Superior temporal gyrus (tissue), 1 donor: ENCODE data around the gene ADAMTS4.

ENCODE experiments used
- DNase-seq: peaks from one replicate; pipeline ENCODE4 v3.0.0-alpha.2; 2016; ENCODE audit errors: extremely low spot score

The ADAMTS4 gene

DNA sequence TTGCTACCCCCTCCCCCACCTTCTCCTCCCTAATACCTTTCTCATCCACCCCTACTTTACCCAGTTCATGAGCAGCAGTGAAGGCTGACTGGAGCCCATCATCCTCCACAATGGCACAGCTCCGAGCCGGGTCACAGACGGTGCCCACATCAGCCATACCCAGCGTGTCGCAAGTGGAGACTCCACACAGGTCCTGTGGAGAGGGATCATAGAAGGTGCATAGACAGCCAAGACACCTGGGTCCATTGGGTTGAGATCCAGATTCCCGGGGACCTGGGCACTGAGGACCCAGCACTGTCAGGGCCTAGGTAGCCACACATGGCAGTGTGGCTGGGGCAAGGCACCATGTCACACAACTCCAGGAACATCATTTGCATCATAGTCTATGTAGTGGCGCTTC, 2.7 kb downstream of the ADAMTS4 start:
- DNase-seq: no peak

DNA sequence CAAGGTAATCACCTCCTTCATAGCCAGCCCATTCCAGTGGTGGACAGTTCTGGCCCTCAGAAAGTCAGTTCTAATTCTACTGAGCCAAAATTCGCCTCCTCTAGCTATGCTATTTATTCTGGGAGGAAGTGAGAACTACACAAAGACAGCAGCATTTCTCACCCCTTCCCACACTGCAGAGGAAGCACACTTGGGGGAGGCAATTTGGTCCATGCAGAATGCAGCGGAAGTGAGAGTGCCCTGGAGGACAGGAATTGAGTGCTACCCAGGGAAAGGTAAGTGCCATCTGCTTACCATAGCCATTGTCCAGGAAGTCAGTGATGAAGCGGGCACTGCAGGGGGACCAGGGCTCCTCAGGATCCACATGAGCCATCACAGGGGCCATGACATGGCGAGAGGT, 3.7 kb downstream of the ADAMTS4 start:
- DNase-seq: peak; percentile 57

GRCh38 chr1:161193561-161194235, 5.2 kb downstream of the ADAMTS4 start:
- peak; percentile 89 for DNase-seq

DNA sequence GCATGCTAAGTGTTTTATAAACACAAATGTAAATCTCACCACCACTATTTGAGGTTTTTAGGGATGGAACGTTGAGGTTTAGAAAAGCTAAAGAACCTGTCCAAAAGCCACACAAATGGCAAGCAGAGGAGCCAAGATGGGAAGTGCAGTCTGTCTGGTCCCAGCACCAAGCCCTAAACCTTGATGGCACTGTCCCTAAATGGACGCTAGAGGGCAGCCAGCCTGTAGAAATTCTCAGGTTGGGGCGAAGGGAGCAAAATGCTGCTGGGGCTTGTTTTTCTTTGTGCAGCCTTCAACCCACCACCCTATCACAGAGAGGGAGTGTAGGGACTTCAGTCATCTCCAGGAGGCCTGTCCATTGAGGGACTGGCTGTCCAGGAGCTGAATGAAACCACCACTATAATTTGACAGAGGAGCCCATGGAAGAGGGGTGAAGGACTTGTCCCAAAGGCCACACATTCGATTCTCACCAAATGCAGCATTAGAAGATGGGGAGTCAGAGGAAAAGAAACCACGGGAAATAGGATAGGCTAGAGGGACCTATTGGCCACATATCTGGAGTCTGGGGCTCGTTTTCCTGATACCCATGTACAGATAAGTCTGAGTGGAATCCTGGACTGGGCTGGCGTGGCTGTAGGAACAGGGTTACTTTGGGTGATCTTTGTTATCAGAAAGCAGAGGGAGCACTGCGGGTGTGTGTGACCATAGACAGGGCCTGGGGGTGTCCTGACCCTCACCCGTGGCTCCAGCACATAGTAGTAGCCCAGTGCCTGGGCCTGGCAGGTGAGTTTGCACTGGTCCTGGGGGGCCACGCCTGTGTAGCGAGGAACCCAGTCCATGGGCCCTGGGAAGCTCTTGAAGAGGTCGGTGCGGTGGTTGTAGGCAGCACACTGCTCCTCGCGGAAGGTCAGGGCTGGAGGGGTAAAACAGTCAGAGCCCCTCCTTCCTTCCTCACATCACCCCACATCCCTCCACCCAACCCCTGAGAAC, 6.1 kb downstream of the ADAMTS4 start:
- DNase-seq: peak; percentile 91

- DNase-seq: no peak
Observed at GRCh38 chr1:161191971-161192370, 6.9 kb downstream of the ADAMTS4 start.

DNA sequence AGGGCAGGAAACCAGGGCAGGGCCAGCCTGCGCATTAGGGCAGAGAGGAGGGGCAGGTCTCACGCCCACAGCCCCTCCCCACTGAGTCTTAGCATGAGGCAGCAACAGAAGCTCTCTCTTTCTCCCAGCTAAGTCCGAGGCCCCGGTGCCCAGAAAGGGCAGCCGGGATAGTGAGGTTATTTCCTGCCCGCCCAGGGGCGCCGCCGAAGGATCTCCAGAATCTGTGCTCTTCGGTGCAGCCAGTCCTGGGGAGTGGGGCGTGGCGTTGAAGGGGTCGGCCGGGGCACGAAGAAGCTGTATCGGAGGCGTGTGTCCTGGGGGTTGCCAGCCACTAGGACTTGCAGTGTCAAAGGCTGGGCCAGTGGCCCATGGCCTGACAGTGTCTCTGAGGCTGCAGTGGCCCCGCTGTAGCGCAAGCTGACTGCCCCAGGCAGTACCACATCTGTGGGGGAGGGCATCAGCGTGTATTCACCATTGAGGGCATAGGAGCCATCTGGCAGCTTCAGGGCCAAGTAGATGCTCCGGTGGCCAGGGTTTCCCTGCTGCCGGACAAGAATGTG, 7.8 kb downstream of the ADAMTS4 start:
- DNase-seq: peak; percentile 57

GRCh38 chr1:161189036-161189435, 9.8 kb downstream of the ADAMTS4 start:
- DNase-seq: no peak

DNA sequence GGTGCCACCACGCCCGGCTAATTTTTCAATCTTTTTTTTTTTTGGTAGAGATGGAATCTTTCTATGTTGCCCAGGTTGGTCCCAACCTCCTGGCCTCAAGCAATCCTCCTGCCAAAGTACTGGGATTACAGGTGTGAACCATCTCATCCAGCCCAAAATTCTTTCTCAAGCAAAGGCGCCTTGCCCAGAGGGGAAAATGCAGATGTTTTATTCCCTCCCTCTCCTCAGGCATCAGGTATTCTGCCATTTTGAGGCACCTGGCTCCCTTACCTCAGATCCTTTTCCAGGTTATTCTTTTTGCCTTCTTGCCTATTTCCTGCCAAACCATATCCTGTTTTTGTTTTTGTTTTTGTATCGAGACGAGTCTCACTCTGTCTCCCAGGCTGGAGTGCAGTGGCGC, 10.5 kb downstream of the ADAMTS4 start:
- no peak for DNase-seq

- DNase-seq: no peak
Observed at GRCh38 chr1:161187311-161187710, 11.5 kb downstream of the ADAMTS4 start.

DNA sequence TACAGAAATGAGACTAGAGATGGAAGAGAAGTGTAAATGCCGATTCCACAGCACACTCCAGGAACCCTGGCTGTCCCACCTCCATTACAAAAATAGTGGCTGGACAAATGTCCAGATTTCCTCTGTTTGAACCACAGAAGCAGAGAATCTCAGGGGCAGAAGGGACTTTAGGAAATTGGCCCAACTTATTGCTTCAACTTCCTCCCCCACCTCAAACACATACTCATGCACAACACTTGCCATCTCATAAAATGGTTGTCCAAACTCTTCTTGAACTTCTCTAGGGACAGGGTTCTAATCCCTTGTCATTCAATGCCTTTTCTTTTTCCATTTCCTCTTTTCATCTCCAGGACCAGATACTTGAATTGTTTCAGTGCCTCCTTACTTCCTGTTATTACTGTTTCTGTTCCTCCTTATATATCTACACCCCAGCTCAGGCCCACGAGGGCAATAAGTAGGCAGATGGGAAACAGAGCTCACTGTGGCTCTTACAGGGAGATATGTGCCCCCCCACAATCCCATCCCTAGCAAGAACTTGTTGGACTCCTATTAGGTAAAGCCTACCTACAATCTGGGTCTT, 13.0 kb downstream of the ADAMTS4 start:
- DNase-seq: no peak

- DNase-seq: peak; percentile 71
Observed at GRCh38 chr1:161185282-161185682, 13.6 kb downstream of the ADAMTS4 start.

DNA sequence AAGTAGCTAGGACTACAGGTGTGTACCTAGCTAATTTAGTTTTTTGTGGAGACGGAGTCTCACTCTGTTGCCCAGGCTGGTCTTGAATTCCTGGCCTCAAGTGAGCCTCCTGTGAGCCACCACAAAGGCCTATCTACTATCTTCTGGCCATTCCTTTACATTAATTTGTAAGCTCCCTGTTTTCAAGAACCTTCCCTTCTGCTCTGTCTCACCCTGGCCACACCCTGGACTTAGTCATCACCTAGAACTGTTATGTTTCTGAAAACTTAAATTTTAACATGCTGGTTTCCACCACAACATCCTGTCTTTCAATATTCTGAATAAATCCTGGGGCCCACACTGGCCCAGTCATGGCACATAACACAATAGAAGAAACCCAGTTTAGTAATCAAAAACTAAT, 16.6 kb downstream of the ADAMTS4 start:
- DNase-seq: no peak

DNA sequence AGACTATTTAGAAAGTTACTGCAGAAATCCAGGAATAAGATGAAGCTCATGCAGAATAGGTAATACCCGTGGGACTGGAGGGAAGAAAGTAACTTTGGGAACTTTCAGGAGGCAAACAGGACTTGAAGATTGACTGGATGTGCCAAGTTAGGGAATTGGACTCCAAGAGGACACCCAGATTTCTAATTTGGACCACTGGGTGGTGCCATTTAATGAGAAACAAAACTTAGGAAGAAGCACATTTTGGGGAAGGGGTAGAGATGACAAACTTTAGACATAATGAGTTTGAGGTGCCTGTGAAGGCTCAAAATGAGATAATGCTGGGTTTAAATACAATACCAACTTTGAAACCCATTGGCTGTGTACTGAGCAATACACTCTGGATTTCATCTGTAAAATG, 18.2 kb downstream of the ADAMTS4 start:
- no peak for DNase-seq

DNA sequence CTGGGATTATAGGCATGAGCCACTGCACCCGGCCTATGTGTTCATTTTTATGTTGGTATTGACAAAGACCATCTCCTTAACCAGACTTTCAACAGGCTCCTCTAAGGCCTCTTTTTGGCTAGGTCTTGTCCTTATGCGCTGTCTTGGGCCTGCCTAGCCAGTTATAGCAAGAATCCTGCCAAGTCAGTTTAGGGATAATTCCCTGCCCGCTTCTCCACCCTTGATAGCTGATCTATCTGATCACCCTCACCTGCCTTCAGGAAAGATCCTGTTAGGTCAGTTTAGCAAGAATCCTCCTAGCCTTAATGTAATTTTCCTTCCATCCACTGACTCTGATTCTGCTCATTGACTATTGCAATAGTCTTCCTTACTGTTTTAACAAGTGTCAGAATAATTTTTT, 19.2 kb downstream of the ADAMTS4 start:
- DNase-seq: no peak

DNA sequence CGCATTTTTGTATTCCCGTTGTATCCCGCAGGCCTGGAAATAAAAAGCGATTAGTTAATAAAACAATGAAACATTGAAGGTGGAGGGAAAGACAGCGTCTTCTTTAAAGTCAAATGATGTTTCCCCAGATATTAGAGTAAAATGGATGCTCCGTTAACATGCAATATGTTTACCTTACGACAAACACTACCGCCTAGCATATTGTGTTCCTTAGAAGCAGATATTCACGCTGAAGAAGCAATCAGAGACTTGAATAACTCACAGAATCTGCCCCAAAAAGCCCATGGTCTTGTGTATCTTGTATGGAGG, 21.0 kb downstream of the ADAMTS4 start:
- no peak for DNase-seq

DNA sequence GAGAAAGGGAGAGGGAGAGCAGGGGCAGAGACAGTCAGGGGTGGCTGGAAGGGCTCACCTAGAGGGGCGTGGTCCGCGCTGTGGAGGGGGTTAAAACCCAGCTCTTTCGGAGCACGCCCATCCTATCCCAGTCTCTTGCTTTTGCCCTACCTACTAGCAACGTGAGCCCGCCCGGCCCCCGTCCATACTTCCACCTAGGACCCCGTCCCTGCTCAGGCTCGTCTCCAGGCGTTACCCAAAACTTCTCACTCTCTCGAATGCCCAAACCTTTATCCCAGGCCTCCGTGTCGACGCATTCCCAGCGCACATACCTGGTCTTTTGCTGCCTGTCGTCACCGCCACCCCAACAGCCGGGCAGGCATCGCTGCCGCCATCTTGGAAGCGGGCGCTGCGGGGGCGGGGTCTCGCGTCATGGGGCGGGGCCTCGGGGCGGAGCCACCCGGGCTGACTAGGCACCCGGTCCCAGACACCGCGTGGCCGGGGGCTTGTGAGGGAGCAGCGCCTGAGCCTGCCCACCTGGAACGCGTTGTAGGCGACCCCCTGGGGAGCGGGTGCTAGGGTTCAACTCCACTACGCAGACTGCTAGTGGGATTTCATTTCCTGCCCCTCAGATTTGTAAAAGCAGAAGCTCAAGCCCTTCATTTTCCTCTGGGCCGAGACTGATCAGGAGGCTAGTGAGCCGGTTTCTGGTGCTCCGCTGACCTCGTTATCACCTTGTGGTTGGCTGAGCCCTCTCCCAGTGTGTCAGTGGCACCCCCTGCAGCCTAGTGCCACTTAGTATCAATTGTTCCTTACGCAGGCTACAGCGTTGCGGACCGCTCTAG, 21.5 kb downstream of the ADAMTS4 start, which contains the start of gene B4GALT3:
Gene B4GALT3, minus strand, starts transcription at position 396 of the 824 bp plus-strand sequence. CDS start 1,447 bp downstream, outside the sequence.
- DNase-seq: peak; percentile 84

DNA sequence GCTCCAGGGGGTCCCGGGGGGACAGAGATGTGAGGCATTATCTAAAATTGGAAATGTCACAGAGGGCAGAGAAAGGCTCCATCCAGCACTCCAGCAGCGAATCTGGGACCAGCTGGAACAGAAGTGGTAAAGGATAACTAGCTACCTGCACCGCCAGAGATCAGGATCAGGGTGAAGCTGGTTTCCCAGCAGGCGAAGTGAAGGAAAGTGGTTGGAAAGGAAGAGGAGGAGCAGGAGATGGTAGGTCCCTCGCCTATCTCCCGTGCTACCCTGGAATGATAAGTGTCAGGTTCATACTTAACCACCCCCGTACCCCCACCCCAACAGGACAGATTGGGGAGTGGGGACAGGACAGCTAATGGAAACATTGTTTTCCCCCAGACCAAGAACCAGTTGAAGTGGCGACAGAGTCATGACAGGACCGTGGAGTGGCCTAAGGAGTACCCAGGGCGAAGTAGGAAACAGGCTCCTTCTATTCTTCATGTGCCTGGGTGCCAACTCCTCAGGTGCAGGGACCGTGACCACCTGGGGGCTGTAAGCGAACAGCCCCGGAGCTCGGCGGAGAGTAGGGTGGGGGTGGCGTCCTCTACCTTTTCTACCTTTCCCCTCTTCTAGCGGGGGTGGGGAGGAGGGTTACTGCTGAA, 22.3 kb downstream of the ADAMTS4 start:
- no peak for DNase-seq

- DNase-seq: no peak
Observed at GRCh38 chr1:161175771-161176453, 22.9 kb downstream of the ADAMTS4 start.

GRCh38 chr1:161174911-161175310, 23.9 kb downstream of the ADAMTS4 start:
- DNase-seq: no peak

DNA sequence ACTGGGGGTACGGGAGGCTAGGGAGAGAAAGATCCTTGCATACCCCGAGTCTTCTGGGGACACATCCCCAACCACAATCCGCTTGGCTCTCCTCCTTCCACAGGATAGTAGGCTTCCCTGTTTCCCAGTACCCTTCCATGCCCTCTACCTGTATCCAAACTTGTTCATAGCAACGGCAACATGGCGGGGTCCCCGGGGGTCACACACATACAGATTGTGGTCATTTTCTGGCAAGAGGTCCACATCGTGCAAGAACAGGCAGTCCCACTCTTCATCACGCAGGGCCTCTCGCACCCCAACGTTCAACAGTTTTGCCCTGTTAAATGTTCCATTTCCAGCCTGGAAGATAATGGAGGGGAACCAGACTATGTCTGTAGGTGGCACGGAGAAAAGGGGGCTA, 25.1 kb downstream of the ADAMTS4 start:
- DNase-seq: no peak
